GM21390 (cell line): ENCODE results near the gene MAST2.
"Not testable (repeated sequence)": the region's sequence is repeated elsewhere in the genome, so short reads cannot be mapped to it uniquely, and the experiment has no call there.

Source experiments
- ATAC-seq: cut with Tn5 transposase; IDR thresholded peaks from one replicate; pipeline ENCODE4 v1.9.1; 2021; ENCODE audit not compliant: unreplicated experiment

The MAST2 gene

GRCh38 chr1:45930258-45931150, 127.1 kb downstream of the MAST2 start:
- ATAC-seq = no peak

DNA sequence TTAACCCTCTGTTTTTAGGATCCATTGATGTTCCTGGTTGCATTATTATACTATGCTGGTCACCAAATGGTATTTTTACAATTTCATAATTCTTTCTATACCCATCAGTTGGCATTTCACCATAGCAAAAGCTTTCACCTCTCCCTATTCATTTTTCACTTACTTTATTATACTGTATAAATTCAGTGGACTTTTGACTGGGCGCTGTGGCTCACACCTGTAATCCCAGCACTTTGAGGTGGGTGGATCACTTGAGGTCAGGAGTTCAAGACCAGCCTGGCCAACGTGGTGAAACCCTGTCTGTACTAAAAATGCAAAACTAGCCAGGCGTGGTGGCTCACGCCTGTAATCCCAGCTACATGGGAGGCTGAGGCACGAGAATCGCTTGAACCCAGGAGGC, 128.8 kb downstream of the MAST2 start:
- not testable (repeated sequence) for ATAC-seq

GRCh38 chr1:45934947-45935346, 131.5 kb downstream of the MAST2 start:
- ATAC-seq = no peak

DNA sequence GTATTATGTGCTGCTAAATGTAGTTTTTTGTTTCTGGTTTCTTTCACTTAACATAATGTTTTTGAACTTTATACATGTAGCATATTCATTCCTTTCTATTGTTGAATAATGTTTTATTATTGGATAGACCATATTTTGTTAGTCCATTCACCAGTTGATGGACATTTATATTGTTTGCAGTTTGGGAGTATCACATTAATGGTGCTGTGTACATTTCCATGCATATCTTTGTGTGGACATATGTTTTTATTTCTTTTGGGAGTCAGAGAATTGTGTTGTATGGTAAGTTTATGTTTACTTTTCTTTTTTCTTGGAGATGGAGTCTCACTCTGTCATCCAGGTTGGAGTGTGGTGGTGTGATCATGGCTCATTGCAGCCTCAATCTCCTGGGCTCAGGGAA, 134.6 kb downstream of the MAST2 start:
- no peak for ATAC-seq

DNA sequence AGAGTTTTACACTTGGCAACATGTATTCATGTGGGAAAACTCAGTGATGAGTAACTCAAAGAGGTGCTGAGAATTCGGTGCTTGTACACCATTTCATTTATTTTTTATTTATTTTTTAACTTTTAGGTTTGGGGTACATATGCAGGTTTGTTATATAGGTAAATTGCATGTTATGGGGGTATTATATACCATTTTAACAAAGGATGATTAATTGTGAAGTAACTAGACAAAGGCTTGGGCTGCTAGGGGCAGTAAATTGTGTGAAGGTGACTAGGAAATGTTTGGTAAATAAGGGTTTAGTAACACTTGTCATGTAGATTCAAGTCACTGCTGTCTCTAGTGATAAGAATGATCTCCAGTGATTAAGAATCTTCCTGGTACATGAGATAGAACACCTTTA, 139.0 kb downstream of the MAST2 start:
- no peak for ATAC-seq

DNA sequence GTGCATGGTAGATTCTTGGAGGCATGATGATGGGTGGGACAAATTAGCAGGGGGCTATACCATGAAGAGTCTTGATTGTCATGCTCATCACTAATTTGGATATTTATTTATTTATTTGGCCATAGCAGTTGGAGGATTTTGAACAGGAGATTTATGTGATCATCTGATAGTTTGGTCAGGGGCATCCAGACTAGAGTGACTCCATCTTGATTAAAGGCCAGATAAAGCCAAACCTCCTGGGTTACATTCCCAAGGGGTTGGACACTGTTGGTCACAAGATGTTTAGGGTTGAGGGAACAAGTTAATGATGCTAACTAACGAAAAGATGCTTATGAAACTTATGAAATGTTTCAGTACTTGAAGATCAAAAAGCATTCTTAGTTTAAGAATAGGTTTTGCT, 139.8 kb downstream of the MAST2 start:
- no peak for ATAC-seq

GRCh38 chr1:45945426-45945825, 142.0 kb downstream of the MAST2 start:
- no peak for ATAC-seq

DNA sequence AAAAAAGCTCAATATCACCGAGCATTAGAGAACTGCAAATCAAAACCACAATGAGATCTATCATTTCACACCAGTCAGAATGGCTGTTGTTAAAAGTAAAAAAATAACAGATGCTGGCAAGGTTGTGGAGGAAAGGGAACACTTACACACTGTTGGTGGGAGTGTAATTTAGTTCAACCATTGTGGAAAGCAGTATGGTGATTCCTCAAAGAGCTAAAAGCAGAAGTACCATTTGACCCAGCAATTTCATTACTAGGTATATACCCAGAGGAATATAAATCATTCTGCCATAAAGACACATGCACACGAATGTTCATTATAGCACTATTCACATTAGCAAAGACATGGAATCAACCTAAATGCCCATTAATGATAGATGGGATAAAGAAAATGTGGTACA, 146.1 kb downstream of the MAST2 start:
- not testable (repeated sequence) for ATAC-seq

GRCh38 chr1:45952072-45952471, 148.7 kb downstream of the MAST2 start:
- ATAC-seq = no peak

DNA sequence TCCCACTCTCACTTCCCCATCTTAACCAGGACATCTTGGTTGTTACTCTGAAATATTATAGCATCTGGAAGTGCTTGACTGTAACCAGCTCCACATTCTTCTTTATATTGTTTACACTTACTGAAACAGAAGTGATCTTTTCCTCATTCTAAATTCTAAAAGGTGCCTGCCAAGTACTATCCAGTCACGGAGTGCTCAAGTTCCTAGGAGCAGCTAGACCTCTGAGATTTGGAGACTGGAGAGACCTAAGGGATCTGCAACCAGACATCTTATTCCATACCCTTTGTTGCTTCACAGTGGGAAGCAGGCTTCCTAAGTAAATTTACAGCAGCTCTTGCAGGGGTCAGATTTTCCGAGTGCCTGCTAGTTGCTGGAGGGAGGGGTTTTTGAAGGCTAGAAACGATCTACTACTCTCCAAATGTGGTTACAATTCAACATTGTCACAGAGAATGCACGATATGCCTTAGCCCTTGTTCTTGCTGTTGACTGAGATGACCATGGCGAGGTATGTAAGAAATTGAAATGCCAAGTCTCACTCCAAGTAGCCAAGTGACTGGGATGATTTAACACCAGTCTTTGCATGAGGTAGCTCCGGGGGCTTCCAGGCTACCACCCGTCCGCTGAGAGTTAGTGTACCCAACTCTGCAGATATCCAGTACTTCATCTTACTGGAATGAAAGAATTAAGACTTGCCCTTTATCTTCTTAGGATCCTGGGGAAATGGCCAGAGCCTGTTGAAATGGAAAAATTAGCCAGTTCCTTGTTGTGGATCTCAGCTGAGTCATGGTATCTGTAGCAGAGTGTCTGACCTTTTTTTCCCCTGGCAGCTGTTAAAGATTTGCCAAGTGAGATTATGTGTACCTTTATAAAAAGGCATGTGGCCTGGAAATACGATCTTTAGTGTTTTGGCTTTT, 150.8 kb downstream of the MAST2 start:
- no peak for ATAC-seq

DNA sequence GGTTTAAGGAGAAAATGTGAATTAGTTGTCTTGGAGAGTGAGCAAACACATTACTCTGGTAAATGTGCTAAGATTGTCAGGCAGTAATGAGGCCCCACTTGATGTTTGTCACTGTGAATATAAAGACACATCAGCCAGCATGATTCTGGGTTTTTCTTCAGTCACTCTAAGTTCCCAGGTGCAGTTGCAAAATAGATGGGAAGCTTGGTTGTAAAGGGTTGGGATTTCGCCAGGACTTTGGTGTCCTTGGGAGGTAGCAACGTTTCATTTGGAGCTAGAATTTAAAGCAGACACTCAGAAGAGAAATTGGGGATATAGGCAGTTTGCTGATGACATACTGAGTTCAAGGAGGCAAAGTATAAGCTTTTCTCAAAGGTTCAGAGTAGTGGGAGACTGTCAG, 154.3 kb downstream of the MAST2 start:
- no peak for ATAC-seq

GRCh38 chr1:45958317-45958716, 154.9 kb downstream of the MAST2 start:
- ATAC-seq = no peak

GRCh38 chr1:45960930-45961715, 157.7 kb downstream of the MAST2 start:
- no peak for ATAC-seq

DNA sequence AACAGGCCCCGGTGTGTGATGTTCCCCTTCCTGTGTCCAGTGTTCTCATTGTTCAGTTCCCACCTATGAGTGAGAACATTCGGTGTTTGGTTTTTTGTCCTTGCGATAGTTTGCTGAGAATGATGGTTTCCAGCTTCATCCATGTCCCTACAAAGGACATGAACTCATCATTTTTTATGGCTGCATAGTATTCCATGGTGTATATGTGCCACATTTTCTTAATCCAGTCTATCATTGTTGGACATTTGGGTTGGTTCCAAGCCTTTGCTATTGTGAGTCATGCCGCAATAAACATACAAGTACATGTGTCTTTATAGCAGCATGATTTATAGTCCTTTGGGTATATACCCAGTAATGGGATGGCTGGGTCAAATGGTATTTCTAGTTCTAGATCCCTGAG, 158.5 kb downstream of the MAST2 start:
- ATAC-seq = not testable (repeated sequence)

- ATAC-seq = no peak
These were observed 165.7 kb downstream of the MAST2 start for GRCh38 chr1:45968941-45969666.

- ATAC-seq = no peak
These were observed 166.5 kb downstream of the MAST2 start for GRCh38 chr1:45969866-45970265.

DNA sequence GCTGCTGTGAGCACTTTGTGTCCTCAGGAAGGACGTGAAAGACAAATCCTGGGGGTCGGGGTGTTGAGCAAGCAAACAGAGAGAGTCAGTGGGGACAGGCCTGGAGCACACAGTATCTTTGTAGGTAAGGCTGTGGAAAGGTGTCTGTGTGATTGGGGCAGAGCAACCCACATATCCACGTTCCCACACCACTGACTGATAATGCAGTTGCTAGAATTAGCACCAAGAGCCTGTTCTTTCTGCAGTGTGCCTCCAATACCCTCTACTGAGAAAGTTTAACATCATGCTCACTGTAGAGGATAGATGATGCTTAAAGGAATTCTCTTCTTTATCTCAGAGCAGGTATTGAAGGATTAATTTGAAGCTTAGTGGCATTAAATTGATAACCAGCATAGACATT, 167.9 kb downstream of the MAST2 start:
- ATAC-seq = no peak

DNA sequence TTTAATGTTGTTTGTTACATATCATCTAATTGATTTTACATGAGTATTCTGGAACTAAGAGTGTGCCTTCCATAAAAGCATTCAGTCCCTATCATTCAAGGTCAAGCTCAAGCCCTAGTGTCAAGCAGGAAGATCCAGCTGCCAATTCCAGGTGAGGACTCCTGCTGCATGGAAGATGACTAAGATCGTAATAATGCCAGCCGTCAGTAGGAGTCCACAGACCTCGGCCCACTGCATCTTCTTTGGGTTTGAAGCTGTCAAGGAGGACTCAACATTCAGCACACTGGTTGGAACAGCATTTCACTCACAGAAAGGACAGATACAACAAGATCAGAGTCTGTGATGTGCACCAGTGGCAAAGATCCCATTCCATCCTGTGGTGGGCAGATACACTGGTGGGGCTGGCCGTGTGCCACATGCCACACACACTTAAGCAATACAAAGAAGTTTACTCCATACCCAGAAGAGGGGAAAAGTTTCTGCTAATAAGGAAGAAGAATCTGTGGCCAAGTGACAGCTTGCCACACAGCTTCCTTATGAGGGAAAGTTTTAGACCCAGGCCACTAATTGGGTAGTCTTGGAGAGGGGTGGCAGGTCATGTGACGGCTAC, 168.6 kb downstream of the MAST2 start:
- ATAC-seq = no peak

DNA sequence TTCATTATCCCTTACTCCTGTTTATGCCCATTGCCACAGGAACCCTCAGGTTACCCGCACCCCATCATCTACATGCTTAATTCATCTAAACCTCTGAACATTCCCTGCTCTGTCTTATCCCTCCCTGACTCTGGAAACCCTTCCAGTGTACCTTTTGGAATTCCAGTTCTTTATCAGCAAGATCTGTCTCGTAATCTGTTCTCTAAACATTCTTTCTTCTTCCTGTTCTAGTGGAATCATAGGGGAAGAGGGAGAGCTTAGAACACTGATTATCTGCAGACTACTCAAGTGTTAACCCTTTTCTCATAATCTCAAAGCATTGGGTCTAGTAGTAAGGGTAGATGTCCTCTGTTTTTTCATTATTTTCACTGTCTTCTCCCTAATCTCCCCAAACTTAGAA, 169.2 kb downstream of the MAST2 start:
- no peak for ATAC-seq

GRCh38 chr1:45973121-45973520, 169.7 kb downstream of the MAST2 start:
- no peak for ATAC-seq
